ENCODE data around the gene FAM110C. TPM values are rescaled to one million over a fixed set of nuclear protein-coding genes. Genes with fewer than 3 reads are reported as not detected.
A peak's percentile ranks its signal among the peaks of the same experiment; 100 is the strongest.

FAM110C gene
- total RNA-seq, 1 donor from 2014 or later = 0.07 TPM

- TF ChIP-seq CTCF (conservative IDR thresholded peaks at IDR 0.05) = no peak
- Mint-ChIP-seq H3K4me3 (peak overlapping the region; percentile 81), H3K36me3 (ENCODE audit: low read depth) (no peaks in the 10 kb centered on the region), H3K27me3 (ENCODE audit: low read depth) (peaks cover 83% of the 10 kb centered on the region), H3K9me3 (no peaks in the 10 kb centered on the region), H3K4me1 (peaks cover 7% of the 10 kb centered on the region), H3K27ac (ENCODE audit: unreplicated experiment) (no peak overlapping the region)
- DNase-seq (ENCODE audit: low read depth, low spot score) = no peak
Observed at GRCh38 chr2:47346-47725, 1.0 kb upstream of the FAM110C start.

GRCh38 chr2:46131-46470 is 204 bp downstream of the FAM110C start:
- no peaks in the 10 kb centered on the region for H3K36me3 Mint-ChIP-seq (ENCODE audit: low read depth)
- no peak for DNase-seq (ENCODE audit: low read depth, low spot score)
- peaks cover 86% of the 10 kb centered on the region for H3K27me3 Mint-ChIP-seq (ENCODE audit: low read depth)
- H3K4me1 Mint-ChIP-seq = peaks cover 7% of the 10 kb centered on the region
- H3K4me3 Mint-ChIP-seq = no peak overlapping the region
- TF ChIP-seq CTCF (conservative IDR thresholded peaks at IDR 0.05) = no peak
- H3K9me3 Mint-ChIP-seq = no peaks in the 10 kb centered on the region
- no peak overlapping the region for H3K27ac Mint-ChIP-seq (ENCODE audit: unreplicated experiment)

GRCh38 chr2:45342-46130 is 769 bp downstream of the FAM110C start:
- Mint-ChIP-seq H3K27me3 (ENCODE audit: low read depth) (peaks cover 87% of the 10 kb centered on the region), H3K4me3 (peak overlapping the region; percentile 70), H3K36me3 (ENCODE audit: low read depth) (no peaks in the 10 kb centered on the region), H3K9me3 (no peaks in the 10 kb centered on the region), H3K27ac (ENCODE audit: unreplicated experiment) (no peak overlapping the region), H3K4me1 (peaks cover 7% of the 10 kb centered on the region)
- no peak for TF ChIP-seq CTCF (conservative IDR thresholded peaks at IDR 0.05)
- DNase-seq (ENCODE audit: low read depth, low spot score) = peak; percentile 6

GRCh38 chr2:44748-45341 is 1.5 kb downstream of the FAM110C start:
- DNase-seq (ENCODE audit: low read depth, low spot score) = no peak
- Mint-ChIP-seq H3K27me3 (ENCODE audit: low read depth) (peaks cover 85% of the 10 kb centered on the region), H3K4me1 (peaks cover 7% of the 10 kb centered on the region), H3K36me3 (ENCODE audit: low read depth) (no peaks in the 10 kb centered on the region), H3K9me3 (no peaks in the 10 kb centered on the region), H3K27ac (ENCODE audit: unreplicated experiment) (no peak overlapping the region), H3K4me3 (peak overlapping the region; percentile 67)
- TF ChIP-seq CTCF (conservative IDR thresholded peaks at IDR 0.05) = no peak

GRCh38 chr2:42788-43187 is 3.5 kb downstream of the FAM110C start:
- H3K9me3 Mint-ChIP-seq = no peaks in the 10 kb centered on the region
- no peak for TF ChIP-seq CTCF (conservative IDR thresholded peaks at IDR 0.05)
- H3K4me1 Mint-ChIP-seq = peaks cover 7% of the 10 kb centered on the region
- H3K4me3 Mint-ChIP-seq = no peak overlapping the region
- H3K36me3 Mint-ChIP-seq (ENCODE audit: low read depth) = no peaks in the 10 kb centered on the region
- H3K27ac Mint-ChIP-seq (ENCODE audit: unreplicated experiment) = no peak overlapping the region
- peaks cover 78% of the 10 kb centered on the region for H3K27me3 Mint-ChIP-seq (ENCODE audit: low read depth)
- no peak for DNase-seq (ENCODE audit: low read depth, low spot score)

Measured in neural crest cell (in vitro differentiated cells).